HepG2 (cell line): ENCODE data around the gene NEMP2. TPM values are rescaled to one million over a fixed set of nuclear protein-coding genes. Genes with fewer than 3 reads are reported as not detected.
A peak's percentile ranks its signal among the peaks of the same experiment; 100 is the strongest.

ENCODE experiments used
- AKAP8 ChIP-seq: sonication (generic); formaldehyde crosslinking; IDR thresholded peaks from 2 replicates; pipeline ENCODE4 v1.5.1; 2020; ENCODE audit warnings: mild to moderate bottlenecking, missing genetic modification reagents
- ARNT ChIP-seq: fragments of 450-650 bp; IDR thresholded peaks from 2 replicates; pipeline ENCODE4 v1.6.1; 2017
- CBFB ChIP-seq: sonication (generic); formaldehyde crosslinking; IDR thresholded peaks from 2 replicates; pipeline ENCODE4 v1.4.0; 2020; ENCODE audit warnings: missing genetic modification reagents
- CREB1 ChIP-seq, 2 experiments: fragments of 450-650 bp in 1 of 2; IDR thresholded peaks; 2 replicates each; pipeline ENCODE4 v1.6.1; 2016 to 2017; ENCODE audit warnings: control low read depth in 1 of 2, mild to moderate bottlenecking in 1 of 2, missing compliant biosample characterization in 1 of 2, missing genetic modification characterization in 1 of 2
- MIER3 ChIP-seq: IDR thresholded peaks from 2 replicates; pipeline ENCODE4 v1.6.1; 2016; ENCODE audit warnings: missing compliant biosample characterization, borderline replicate concordance
- MYC ChIP-seq: sonication (generic); formaldehyde crosslinking; IDR thresholded peaks from 2 replicates; pipeline ENCODE4 v1.9.0; 2021; ENCODE audit warnings: missing genetic modification reagents, borderline replicate concordance
- NR3C1 ChIP-seq: sonication (generic); formaldehyde crosslinking; IDR thresholded peaks from 2 replicates; pipeline ENCODE4 v1.4.0; 2020; ENCODE audit warnings: missing genetic modification reagents
- RNF2 ChIP-seq: fragments of 450-650 bp; conservative IDR thresholded peaks from 2 replicates; pipeline ENCODE4 v1.6.1; 2016; ENCODE audit warnings: low read depth
- SMAD3 ChIP-seq: sonication (generic); formaldehyde crosslinking; IDR thresholded peaks from 2 replicates; pipeline ENCODE4 v1.4.0; 2020; ENCODE audit warnings: missing genetic modification reagents
- SMYD3 ChIP-seq: sonication (generic); formaldehyde crosslinking; IDR thresholded peaks from 2 replicates; pipeline ENCODE4 v1.8.1; 2023; ENCODE audit warnings: mild to moderate bottlenecking, missing genetic modification reagents
- YY1 ChIP-seq: IDR thresholded peaks from 2 replicates; pipeline ENCODE4 v1.6.1; 2011; ENCODE audit warnings: low read length, low read depth, moderate library complexity, mild to moderate bottlenecking; ENCODE audit not compliant: insufficient read depth, insufficient replicate concordance
- ZFP36L2 ChIP-seq: sonication (generic); formaldehyde crosslinking; IDR thresholded peaks from 2 replicates; pipeline ENCODE4 v1.4.0; 2020; ENCODE audit warnings: missing genetic modification reagents
- ZNF143 ChIP-seq: sonication (generic); formaldehyde crosslinking; IDR thresholded peaks from 2 replicates; pipeline ENCODE4 v1.4.0; 2020; ENCODE audit warnings: missing genetic modification reagents
- ZNF451 ChIP-seq: sonication (generic); formaldehyde crosslinking; IDR thresholded peaks from 2 replicates; pipeline ENCODE4 v1.5.0; 2020; ENCODE audit warnings: mild to moderate bottlenecking, missing genetic modification reagents
- ZNF572 ChIP-seq: sonication (generic); formaldehyde crosslinking; IDR thresholded peaks from 2 replicates; pipeline ENCODE4 v1.5.1; 2020; ENCODE audit warnings: mild to moderate bottlenecking, missing genetic modification reagents
- ZNF598 ChIP-seq: sonication (generic); formaldehyde crosslinking; IDR thresholded peaks from 2 replicates; pipeline ENCODE4 v1.5.1; 2020; ENCODE audit warnings: mild to moderate bottlenecking, missing genetic modification reagents, borderline replicate concordance
- ZNF614 ChIP-seq: IDR thresholded peaks from 2 replicates; pipeline ENCODE4 v1.6.1; 2018; ENCODE audit warnings: missing biosample characterization, missing genetic modification reagents, inconsistent platforms, borderline replicate concordance
- ZZZ3 ChIP-seq: sonication (generic); formaldehyde crosslinking; IDR thresholded peaks from 2 replicates; pipeline ENCODE4 v1.4.0; 2020; ENCODE audit warnings: missing genetic modification reagents, mild to moderate bottlenecking, borderline replicate concordance
- polyA plus RNA-seq, 8 experiments: library from polyadenylated mRNA; depleted of rRNA in 3 of 8; stranded (reverse) in 7 of 8; unstranded in 1 of 8; fragments of >200 nt; fragmentation: Illumina TruSeq in 4 of 8; extraction: Trizol in 4 of 8; gene quantifications; 2 replicates each; pipeline versions ENCODE4 v1.2.1 to v1.2.3, GENCODE V29; 2011 to 2016; ENCODE audit warnings: low read depth in 4 of 8, missing spikeins in 1 of 8, mixed read lengths in 1 of 8; ENCODE audit not compliant: insufficient read depth in 1 of 8
- total RNA-seq, 5 experiments: library from RNA; depleted of rRNA; stranded (reverse); fragments of >200 nt; fragmentation: Illumina TruSeq; extraction: Trizol; gene quantifications; 2 replicates each; pipeline ENCODE4 v1.2.3, GENCODE V29; 2016; ENCODE audit warnings: low read depth in 1 of 5
- TF ChIP-seq, protein P1 (sequence below): sonication (generic); formaldehyde crosslinking; IDR thresholded peaks from 2 replicates; pipeline ENCODE4 v1.4.0; 2020; ENCODE audit warnings: missing genetic modification reagents, mild to moderate bottlenecking, borderline replicate concordance
- TF ChIP-seq, protein P2 (sequence below): sonication (generic); formaldehyde crosslinking; IDR thresholded peaks from 2 replicates; pipeline ENCODE4 v1.9.0; 2021; ENCODE audit warnings: missing genetic modification reagents, borderline replicate concordance
- TF ChIP-seq, protein P3 (sequence below): sonication (generic); formaldehyde crosslinking; IDR thresholded peaks from 2 replicates; pipeline ENCODE4 v1.8.0; 2022; ENCODE audit warnings: missing genetic modification reagents, mild to moderate bottlenecking, inconsistent platforms, borderline replicate concordance
- TF ChIP-seq, protein P4 (sequence below): IDR thresholded peaks from 2 replicates; pipeline ENCODE4 v1.6.1; 2018; ENCODE audit warnings: missing genetic modification reagents, mild to moderate bottlenecking, missing compliant biosample characterization

Gene NEMP2
- total and polyA plus RNA-seq, 2 of the 13 experiments (the other 11 are each of a cell fraction or from before 2014, with no cell fraction given) = 2.4 to 9.8 TPM

DNA sequence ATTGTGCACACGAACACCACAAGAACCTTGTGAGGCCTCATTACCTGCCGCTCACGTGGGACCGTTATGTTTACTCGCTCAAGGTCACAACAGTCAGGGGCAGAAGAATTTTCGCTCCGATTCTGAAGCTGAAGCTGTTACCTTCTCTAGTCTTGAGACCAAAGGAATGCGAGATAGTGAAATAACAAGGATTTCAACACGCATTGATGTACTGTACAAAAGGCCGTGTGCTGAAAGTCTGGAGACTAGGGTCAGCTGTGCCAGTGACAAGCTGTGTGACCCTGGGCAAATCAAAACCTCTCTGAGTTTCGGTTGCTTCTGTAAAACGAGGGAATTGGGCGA, 583 bp downstream of the NEMP2 start (continued):
- TF ChIP-seq, protein P1, sequence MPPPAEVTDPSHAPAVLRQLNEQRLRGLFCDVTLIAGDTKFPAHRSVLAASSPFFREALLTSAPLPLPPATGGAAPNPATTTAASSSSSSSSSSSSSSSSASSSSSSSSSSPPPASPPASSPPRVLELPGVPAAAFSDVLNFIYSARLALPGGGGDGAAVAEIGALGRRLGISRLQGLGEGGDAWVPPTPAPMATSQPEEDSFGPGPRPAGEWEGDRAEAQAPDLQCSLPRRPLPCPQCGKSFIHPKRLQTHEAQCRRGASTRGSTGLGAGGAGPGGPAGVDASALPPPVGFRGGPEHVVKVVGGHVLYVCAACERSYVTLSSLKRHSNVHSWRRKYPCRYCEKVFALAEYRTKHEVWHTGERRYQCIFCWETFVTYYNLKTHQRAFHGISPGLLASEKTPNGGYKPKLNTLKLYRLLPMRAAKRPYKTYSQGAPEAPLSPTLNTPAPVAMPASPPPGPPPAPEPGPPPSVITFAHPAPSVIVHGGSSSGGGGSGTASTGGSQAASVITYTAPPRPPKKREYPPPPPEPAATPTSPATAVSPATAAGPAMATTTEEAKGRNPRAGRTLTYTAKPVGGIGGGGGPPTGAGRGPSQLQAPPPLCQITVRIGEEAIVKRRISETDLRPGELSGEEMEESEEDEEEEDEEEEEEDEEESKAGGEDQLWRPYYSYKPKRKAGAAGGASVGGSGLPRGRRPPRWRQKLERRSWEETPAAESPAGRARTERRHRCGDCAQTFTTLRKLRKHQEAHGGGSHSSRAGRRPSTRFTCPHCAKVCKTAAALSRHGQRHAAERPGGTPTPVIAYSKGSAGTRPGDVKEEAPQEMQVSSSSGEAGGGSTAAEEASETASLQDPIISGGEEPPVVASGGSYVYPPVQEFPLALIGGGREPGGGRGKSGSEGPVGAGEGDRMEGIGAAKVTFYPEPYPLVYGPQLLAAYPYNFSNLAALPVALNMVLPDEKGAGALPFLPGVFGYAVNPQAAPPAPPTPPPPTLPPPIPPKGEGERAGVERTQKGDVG (CRISPR knock-in tag) = 0 out of 2 replicates have a peak, but pooled peaks have one; percentile 30
- TF ChIP-seq, protein P2, sequence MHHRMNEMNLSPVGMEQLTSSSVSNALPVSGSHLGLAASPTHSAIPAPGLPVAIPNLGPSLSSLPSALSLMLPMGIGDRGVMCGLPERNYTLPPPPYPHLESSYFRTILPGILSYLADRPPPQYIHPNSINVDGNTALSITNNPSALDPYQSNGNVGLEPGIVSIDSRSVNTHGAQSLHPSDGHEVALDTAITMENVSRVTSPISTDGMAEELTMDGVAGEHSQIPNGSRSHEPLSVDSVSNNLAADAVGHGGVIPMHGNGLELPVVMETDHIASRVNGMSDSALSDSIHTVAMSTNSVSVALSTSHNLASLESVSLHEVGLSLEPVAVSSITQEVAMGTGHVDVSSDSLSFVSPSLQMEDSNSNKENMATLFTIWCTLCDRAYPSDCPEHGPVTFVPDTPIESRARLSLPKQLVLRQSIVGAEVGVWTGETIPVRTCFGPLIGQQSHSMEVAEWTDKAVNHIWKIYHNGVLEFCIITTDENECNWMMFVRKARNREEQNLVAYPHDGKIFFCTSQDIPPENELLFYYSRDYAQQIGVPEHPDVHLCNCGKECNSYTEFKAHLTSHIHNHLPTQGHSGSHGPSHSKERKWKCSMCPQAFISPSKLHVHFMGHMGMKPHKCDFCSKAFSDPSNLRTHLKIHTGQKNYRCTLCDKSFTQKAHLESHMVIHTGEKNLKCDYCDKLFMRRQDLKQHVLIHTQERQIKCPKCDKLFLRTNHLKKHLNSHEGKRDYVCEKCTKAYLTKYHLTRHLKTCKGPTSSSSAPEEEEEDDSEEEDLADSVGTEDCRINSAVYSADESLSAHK = no peak
- TF ChIP-seq RNF2 = no peak
- 0 out of 2 replicates have a peak, but pooled peaks have one; percentile 10 for TF ChIP-seq ZNF143 (CRISPR knock-in tag)
- TF ChIP-seq SMAD3 (CRISPR knock-in tag) = 0 out of 2 replicates have a peak, but pooled peaks have one; percentile 6
- 0 out of 2 replicates have a peak, but pooled peaks have one; percentile 22 for TF ChIP-seq SMYD3
- no peak; the same call in 1 of the 2 replicates for TF ChIP-seq ZNF614 (CRISPR knock-in tag)
- 0 out of 2 replicates have a peak, but pooled peaks have one; percentile 22 for TF ChIP-seq ZZZ3 (CRISPR knock-in tag)
- TF ChIP-seq ZNF598 = no peak; the same call in 1 of the 2 replicates
- peak; percentile 19; the same call in 1 of the 2 replicates for TF ChIP-seq MIER3 (CRISPR knock-in tag)
- TF ChIP-seq ARNT = no peak
- TF ChIP-seq, protein P3, sequence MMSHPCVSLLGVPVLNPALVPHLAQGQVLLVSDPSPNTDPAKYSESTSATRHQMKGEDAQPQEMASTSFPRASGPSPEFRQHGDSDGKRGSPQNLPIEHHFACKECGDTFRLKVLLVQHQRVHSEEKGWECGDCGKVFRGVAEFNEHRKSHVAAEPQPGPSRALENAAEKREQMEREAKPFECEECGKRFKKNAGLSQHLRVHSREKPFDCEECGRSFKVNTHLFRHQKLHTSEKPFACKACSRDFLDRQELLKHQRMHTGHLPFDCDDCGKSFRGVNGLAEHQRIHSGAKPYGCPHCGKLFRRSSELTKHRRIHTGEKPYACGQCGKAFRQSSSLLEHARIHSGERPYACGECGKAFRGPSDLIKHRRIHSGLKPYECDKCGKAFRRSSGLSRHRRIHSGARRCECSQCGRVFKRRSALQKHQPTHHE = no peak
- no peak for TF ChIP-seq CREB1 (IDR thresholded peaks at IDR 0.05)
- no peak for TF ChIP-seq CREB1 (CRISPR knock-in tag; IDR thresholded peaks at IDR 0.05)
- TF ChIP-seq NR3C1 = no peak
- TF ChIP-seq ZFP36L2 = no peak
- TF ChIP-seq MYC (CRISPR knock-in tag) = no peak; the same call in 1 of the 2 replicates
- TF ChIP-seq YY1 = no peak
- TF ChIP-seq AKAP8 = no peak
- no peak; the same call in 1 of the 2 replicates for TF ChIP-seq ZNF572 (CRISPR knock-in tag)
- no peak for TF ChIP-seq CBFB (CRISPR knock-in tag)
- TF ChIP-seq, protein P4, sequence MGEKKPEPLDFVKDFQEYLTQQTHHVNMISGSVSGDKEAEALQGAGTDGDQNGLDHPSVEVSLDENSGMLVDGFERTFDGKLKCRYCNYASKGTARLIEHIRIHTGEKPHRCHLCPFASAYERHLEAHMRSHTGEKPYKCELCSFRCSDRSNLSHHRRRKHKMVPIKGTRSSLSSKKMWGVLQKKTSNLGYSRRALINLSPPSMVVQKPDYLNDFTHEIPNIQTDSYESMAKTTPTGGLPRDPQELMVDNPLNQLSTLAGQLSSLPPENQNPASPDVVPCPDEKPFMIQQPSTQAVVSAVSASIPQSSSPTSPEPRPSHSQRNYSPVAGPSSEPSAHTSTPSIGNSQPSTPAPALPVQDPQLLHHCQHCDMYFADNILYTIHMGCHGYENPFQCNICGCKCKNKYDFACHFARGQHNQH = 0 out of 2 replicates have a peak, but pooled peaks have one; percentile 11
- TF ChIP-seq ZNF451 = no peak
